Transverse colon (tissue), 4 donors: ENCODE results near the gene FBXO30. TPM values are rescaled to one million over a fixed set of nuclear protein-coding genes. Genes with fewer than 3 reads are reported as not detected.

Experiments
- DNase-seq: peaks from one replicate; pipeline ENCODE4 v3.0.0-alpha.2; 2019
- H3K27ac ChIP-seq, 4 donors: fragments of 200-600 bp; sonication (generic); 2 replicates each; pipeline ENCODE4 v1.5.1; 2016 to 2018; ENCODE audit warnings: inconsistent platforms in 4 of 4
- H3K27me3 ChIP-seq: fragments of 200-600 bp; sonication (generic); 2 replicates; pipeline ENCODE4 v1.5.1; 2017; ENCODE audit warnings: inconsistent platforms
- H3K36me3 ChIP-seq, 4 donors: fragments of 200-600 bp; sonication (generic); 2 replicates each; pipeline ENCODE4 v1.5.1; 2017 to 2019; ENCODE audit warnings: inconsistent platforms in 4 of 4
- H3K4me1 ChIP-seq, 4 donors: fragments of 200-600 bp; sonication (generic); 2 replicates each; pipeline ENCODE4 v1.5.1; 2017 to 2020; ENCODE audit warnings: inconsistent platforms in 4 of 4
- H3K4me3 ChIP-seq, 4 donors: fragments of 200-600 bp; sonication (generic); 1 replicate in 1 of 4; 2 replicates in 3 of 4; pipeline versions ENCODE4 v1.5.1 to v1.6.1; 2017 to 2019; ENCODE audit warnings: inconsistent platforms in 4 of 4
- H3K9me3 ChIP-seq, 2 donors: fragments of 200-600 bp; sonication (generic); 2 replicates each; pipeline ENCODE4 v1.5.1; 2017 to 2019; ENCODE audit warnings: inconsistent platforms in 2 of 2
- EP300 ChIP-seq: sonication (generic); formaldehyde crosslinking; IDR thresholded peaks from one replicate; pipeline ENCODE4 v1.6.1; 2017; ENCODE audit warnings: antibody characterized with exemption, low read depth
- POLR2A ChIP-seq: fragments of 450-650 bp; IDR thresholded peaks from one replicate; pipeline ENCODE4 v1.6.1; 2016; ENCODE audit warnings: antibody characterized with exemption, mild to moderate bottlenecking, moderate library complexity
- POLR2AphosphoS5 ChIP-seq, 3 donors: sonication (generic); formaldehyde crosslinking; IDR thresholded peaks; one replicate each; pipeline ENCODE4 v1.6.1; 2016; ENCODE audit warnings: antibody characterized with exemption in 3 of 3
- WGBS, 2 donors: methylation state at CpG; one replicate each; pipeline ENCODE4 v1.1.5; 2018; ENCODE audit warnings: low coverage in 1 of 2; 5-methylcytosine and 5-hydroxymethylcytosine counted together
- in situ Hi-C, 4 donors: fragments of 200-750 bp; cut with MboI; loops; one replicate each; pipeline versions ENCODE4 v1.15.0 to v1.15.1; 2017; ENCODE audit warnings: low sequenced_read_pairs in 3 of 4, low pct_ligation_motif_present in 1 of 4, low pct_unique_long_range_greater_than_20kb in 1 of 4
- intact Hi-C: fragments of 100-400 bp; cut with DNase I; formaldehyde crosslinking; loops from one replicate; pipeline ENCODE4 v1.15.1; 2023; ENCODE audit warnings: low total_unique reads
- total RNA-seq, 4 donors: library from RNA; depleted of rRNA; stranded (reverse); fragments of >200 nt; gene quantifications; one replicate each; pipeline ENCODE4 v1.1.0, GENCODE V29; 2016
- TF ChIP-seq, protein P1 (sequence below), 5 experiments: fragments of 200-600 bp in 3 of 5; fragments of 450-650 bp in 2 of 5; sonication (generic) in 3 of 5; IDR thresholded peaks; 1 replicate in 2 of 5; 2 replicates in 3 of 5; pipeline ENCODE4 v1.5.1; 2016 to 2017; ENCODE audit warnings: antibody characterized with exemption in 5 of 5, inconsistent platforms in 3 of 5, mild to moderate bottlenecking in 2 of 5, moderate library complexity in 1 of 5

FBXO30 gene
- total RNA-seq, 4 donors from 2014 or later = 6.0 to 13.0 (median 9.2) TPM

DNA sequence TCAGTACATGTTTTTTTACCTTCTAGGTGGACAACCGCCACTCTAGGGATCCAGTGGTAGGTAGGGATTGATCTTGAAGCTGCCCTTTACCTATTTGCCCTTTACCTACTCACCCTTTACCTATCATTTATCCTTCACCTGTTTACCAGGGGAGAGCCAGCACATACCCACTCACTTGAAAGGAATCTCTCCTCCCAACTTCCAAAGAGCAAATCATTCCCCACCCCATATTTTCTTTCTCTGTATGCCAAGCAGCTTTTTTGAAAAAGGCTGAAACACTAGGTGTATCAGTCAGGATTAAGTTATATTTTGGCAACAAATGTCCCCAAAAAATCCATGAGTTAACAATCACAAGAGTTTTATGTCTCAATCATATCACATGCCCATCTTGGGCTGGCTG lies 68.7 kb downstream of the FBXO30 start:
- intact Hi-C loops = no loop called here
- WGBS, 2 donors = 87 to 100% methylated on average over 1 of the region's 1 CpG

DNA sequence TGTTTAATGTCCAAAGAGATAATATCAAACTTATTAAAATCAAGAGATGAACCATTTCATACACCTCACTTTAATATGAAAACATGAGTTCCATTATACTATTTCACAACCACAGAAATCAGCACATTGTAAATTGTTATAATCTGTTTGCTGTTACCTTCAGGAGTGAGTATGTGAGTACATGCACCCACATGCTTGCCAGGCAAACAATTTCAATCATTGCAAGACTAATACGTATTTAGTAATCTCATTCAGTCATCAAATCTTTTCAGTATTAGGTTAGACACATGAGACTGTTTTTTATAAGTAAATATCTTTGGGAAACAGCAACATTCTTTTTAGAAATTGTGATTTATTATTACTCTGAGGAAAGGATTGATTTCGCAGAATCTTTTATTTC lies 70.0 kb downstream of the FBXO30 start:
- H3K36me3 ChIP-seq = no peaks in the 10 kb centered on the region
- in situ Hi-C loops (loop anchor here in 1 of 4 donors (25.0 kb wide), 1 partner anchor 143 kb away; no protein-coding TSS in a partner anchor), intact Hi-C loops (no loop called here)
- H3K27me3 ChIP-seq = no peaks in the 10 kb centered on the region
- no peak for DNase-seq
- H3K4me1 ChIP-seq = peaks cover 0 to 4% (median 0%) of the 10 kb centered on the region in 4 donors
- 91 to 93% methylated on average over 2 of the region's 2 CpGs for WGBS, 2 donors
- no peak overlapping the region for H3K27ac ChIP-seq
- no peak overlapping the region for H3K4me3 ChIP-seq
- H3K9me3 ChIP-seq = no peaks in the 10 kb centered on the region
- no peak for TF ChIP-seq POLR2AphosphoS5 (IDR thresholded peaks at IDR 0.05)
- no peak for TF ChIP-seq POLR2A
- TF ChIP-seq, protein P1, sequence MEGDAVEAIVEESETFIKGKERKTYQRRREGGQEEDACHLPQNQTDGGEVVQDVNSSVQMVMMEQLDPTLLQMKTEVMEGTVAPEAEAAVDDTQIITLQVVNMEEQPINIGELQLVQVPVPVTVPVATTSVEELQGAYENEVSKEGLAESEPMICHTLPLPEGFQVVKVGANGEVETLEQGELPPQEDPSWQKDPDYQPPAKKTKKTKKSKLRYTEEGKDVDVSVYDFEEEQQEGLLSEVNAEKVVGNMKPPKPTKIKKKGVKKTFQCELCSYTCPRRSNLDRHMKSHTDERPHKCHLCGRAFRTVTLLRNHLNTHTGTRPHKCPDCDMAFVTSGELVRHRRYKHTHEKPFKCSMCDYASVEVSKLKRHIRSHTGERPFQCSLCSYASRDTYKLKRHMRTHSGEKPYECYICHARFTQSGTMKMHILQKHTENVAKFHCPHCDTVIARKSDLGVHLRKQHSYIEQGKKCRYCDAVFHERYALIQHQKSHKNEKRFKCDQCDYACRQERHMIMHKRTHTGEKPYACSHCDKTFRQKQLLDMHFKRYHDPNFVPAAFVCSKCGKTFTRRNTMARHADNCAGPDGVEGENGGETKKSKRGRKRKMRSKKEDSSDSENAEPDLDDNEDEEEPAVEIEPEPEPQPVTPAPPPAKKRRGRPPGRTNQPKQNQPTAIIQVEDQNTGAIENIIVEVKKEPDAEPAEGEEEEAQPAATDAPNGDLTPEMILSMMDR (IDR thresholded peaks at IDR 0.05) = no peak
- no peak for TF ChIP-seq EP300

More for the DNA sequence above, 68.7 kb downstream of the FBXO30 start:
- no peaks in the 10 kb centered on the region for H3K27me3 ChIP-seq
- H3K4me1 ChIP-seq = peaks cover 0 to 7% (median 0%) of the 10 kb centered on the region in 4 donors
- no peaks in the 10 kb centered on the region for H3K36me3 ChIP-seq
- no peak overlapping the region for H3K4me3 ChIP-seq
- H3K9me3 ChIP-seq = no peaks in the 10 kb centered on the region
- no peak for DNase-seq
- H3K27ac ChIP-seq = no peak overlapping the region
- in situ Hi-C loops = loop anchor here in 1 of 4 donors (25.0 kb wide), 1 partner anchor 141 kb away; no protein-coding TSS in a partner anchor
- TF ChIP-seq POLR2AphosphoS5 (IDR thresholded peaks at IDR 0.05) = no peak
- no peak for TF ChIP-seq EP300
- no peak for TF ChIP-seq POLR2A
- TF ChIP-seq, protein P1 (IDR thresholded peaks at IDR 0.05) = no peak

Other genes with a start within 250 kb of the FBXO30 start
- gene EPM2A, start 79.3 kb downstream of the FBXO30 start, total RNA-seq = 10 to 100 TPM; 10.5 to 33.6 (median 11.8) TPM
- gene SHPRH, start 149.6 kb upstream of the FBXO30 start, total RNA-seq = 10 to 100 TPM; 21.6 to 36.2 (median 29.6) TPM
- under 1 TPM in 1 of 4 donors, not detected in 3; 0.16 TPM for gene GRM1, start 214.3 kb upstream of the FBXO30 start, total RNA-seq